PC-9 (cell line): ENCODE results near the gene SLAMF6. TPM values are rescaled to one million over a fixed set of nuclear protein-coding genes. Genes with fewer than 3 reads are reported as not detected.

Source experiments
- BruUV-seq: library from RNA; stranded (reverse); fragments of 400-500 nt; replicated peaks from 2 replicates; lab custom pipeline; 2021; lab: Mats Ljungman, UMichigan
- CTCF ChIA-PET: fragments of 300-600 bp; sonication (Branson Sonifier 250); formaldehyde crosslinking; loops from one replicate; lab custom pipeline; 2022; ENCODE audit warnings: antibody characterized with exemption; lab: Charles Lee
- POLR2A ChIA-PET: fragments of 300-600 bp; sonication (Branson Sonifier 250); formaldehyde crosslinking; loops from one replicate; lab custom pipeline; 2022; ENCODE audit warnings: antibody characterized with exemption; ENCODE audit not compliant: unreplicated experiment; lab: Charles Lee
- DNase-seq, 2 experiments: peaks; one replicate each; pipeline versions ENCODE4 v3.0.0 to v3.0.0-alpha.2; 2015 to 2022; ENCODE audit warnings: mixed read lengths in 1 of 2
- H2AFZ ChIP-seq: fragments of 200-600 bp; sonication (generic); 2 replicates; pipeline ENCODE4 v1.8.1; 2017; ENCODE audit warnings: antibody characterized with exemption
- H3F3A ChIP-seq: fragments of 200-600 bp; sonication (generic); 2 replicates; pipeline ENCODE4 v1.8.1; 2017; ENCODE audit warnings: antibody characterized with exemption, mild to moderate bottlenecking, low read depth; ENCODE audit not compliant: insufficient read depth
- H3K27ac ChIP-seq: fragments of 200-600 bp; sonication (generic); 2 replicates; pipeline ENCODE4 v1.6.1; 2016; ENCODE audit warnings: mixed run types
- H3K27me3 ChIP-seq: fragments of 200-600 bp; sonication (generic); 2 replicates; pipeline ENCODE4 v1.6.1; 2016; ENCODE audit warnings: low read depth, mixed run types; ENCODE audit not compliant: insufficient read depth
- H3K36me3 ChIP-seq: fragments of 200-600 bp; sonication (generic); 2 replicates; pipeline ENCODE4 v1.6.1; 2016; ENCODE audit warnings: low read depth, mixed run types
- H3K4me1 ChIP-seq: fragments of 200-600 bp; sonication (generic); replicated peaks from 2 replicates; pipeline ENCODE4 v1.6.1; 2016; ENCODE audit warnings: mixed run types; ENCODE audit not compliant: insufficient read depth
- H3K4me2 ChIP-seq: fragments of 200-600 bp; sonication (generic); 2 replicates; pipeline ENCODE4 v1.6.1; 2017; ENCODE audit warnings: mixed run types
- H3K4me3 ChIP-seq: fragments of 200-600 bp; sonication (generic); 2 replicates; pipeline ENCODE4 v1.6.1; 2016; ENCODE audit warnings: mixed run types
- H3K79me2 ChIP-seq: fragments of 200-600 bp; sonication (generic); 2 replicates; pipeline ENCODE4 v1.6.1; 2017; ENCODE audit warnings: low read depth, mixed run types
- H3K9me2 ChIP-seq: fragments of 200-600 bp; sonication (generic); 2 replicates; pipeline ENCODE4 v1.8.1; 2017; ENCODE audit warnings: mild to moderate bottlenecking; ENCODE audit not compliant: insufficient read depth
- H3K9me3 ChIP-seq: fragments of 200-600 bp; sonication (generic); 2 replicates; pipeline ENCODE4 v1.8.1; 2016; ENCODE audit warnings: low read depth; ENCODE audit not compliant: insufficient read depth
- H4K20me1 ChIP-seq: fragments of 200-600 bp; sonication (generic); 2 replicates; pipeline ENCODE4 v1.8.1; 2017; ENCODE audit not compliant: insufficient read depth
- CTCF ChIP-seq: fragments of 200-600 bp; sonication (generic); conservative IDR thresholded peaks from 2 replicates; pipeline ENCODE4 v1.6.1; 2017; ENCODE audit warnings: mixed run types, antibody characterized with exemption, mild to moderate bottlenecking, moderate library complexity
- EZH2 ChIP-seq: fragments of 200-600 bp; sonication (generic); IDR thresholded peaks from 2 replicates; pipeline ENCODE4 v1.8.0; 2017; ENCODE audit warnings: antibody characterized with exemption, low read depth
- intact Hi-C: fragments of 100-400 bp; cut with micrococcal nuclease; formaldehyde crosslinking; loops from one replicate; pipeline ENCODE4 v1.10.0; 2022; ENCODE audit not compliant: unreplicated experiment
- total RNA-seq: library from RNA; stranded (reverse); gene quantifications from 2 replicates; pipeline ENCODE4 v1.2.3, GENCODE V29; 2021

The SLAMF6 gene
- total RNA-seq, 1 experiment from 2014 or later = not detected

- POLR2A ChIA-PET = no interaction called here
- TF ChIP-seq CTCF (no peak), EZH2 (no peak)
- Histone ChIP-seq H3K4me2 (no peak overlapping the region), H3K9me3 (no peaks in the 10 kb centered on the region), H3K9me2 (no peaks in the 10 kb centered on the region), H2AFZ (no peak overlapping the region), H4K20me1 (no peaks in the 10 kb centered on the region), H3K27ac (no peak overlapping the region), H3F3A (no peaks in the 10 kb centered on the region), H3K27me3 (peaks cover 17% of the 10 kb centered on the region), H3K36me3 (no peaks in the 10 kb centered on the region), H3K79me2 (no peaks in the 10 kb centered on the region), H3K4me1 (no peaks in the 10 kb centered on the region), H3K4me3 (no peak overlapping the region)
- no peak for DNase-seq
- BruUV-seq = no TSS peak
- CTCF ChIA-PET = no interaction called here
- intact Hi-C loops = no loop called here
Observed at GRCh38 chr1:160550572-160551034, 27.5 kb upstream of the SLAMF6 start.

- TF ChIP-seq EZH2 = no peak
- no peak for TF ChIP-seq CTCF
- CTCF ChIA-PET = no interaction called here
- no peaks in the 10 kb centered on the region for H3K4me1 ChIP-seq
- no peak overlapping the region for H3K4me2 ChIP-seq
- no peak overlapping the region for H3K4me3 ChIP-seq
- H3K9me2 ChIP-seq = no peaks in the 10 kb centered on the region
- peaks cover 11% of the 10 kb centered on the region for H3K27me3 ChIP-seq
- no peak overlapping the region for H3K27ac ChIP-seq
- POLR2A ChIA-PET = no interaction called here
- no peak overlapping the region for H2AFZ ChIP-seq
- no peaks in the 10 kb centered on the region for H4K20me1 ChIP-seq
- no peaks in the 10 kb centered on the region for H3K9me3 ChIP-seq
- no peaks in the 10 kb centered on the region for H3F3A ChIP-seq
- no TSS peak for BruUV-seq
- H3K79me2 ChIP-seq = no peaks in the 10 kb centered on the region
- intact Hi-C loops = no loop called here
- no peak for DNase-seq
- H3K36me3 ChIP-seq = no peaks in the 10 kb centered on the region
Observed at GRCh38 chr1:160549665-160550006, 26.6 kb upstream of the SLAMF6 start.

GRCh38 chr1:160548960-160549664 lies 26.1 kb upstream of the SLAMF6 start:
- POLR2A ChIA-PET = no interaction called here
- peaks cover 7% of the 10 kb centered on the region for H3K27me3 ChIP-seq
- no peaks in the 10 kb centered on the region for H3K9me3 ChIP-seq
- H3F3A ChIP-seq = no peaks in the 10 kb centered on the region
- H3K27ac ChIP-seq = no peak overlapping the region
- H3K4me3 ChIP-seq = no peak overlapping the region
- no TSS peak for BruUV-seq
- CTCF ChIA-PET = no interaction called here
- H3K36me3 ChIP-seq = no peaks in the 10 kb centered on the region
- intact Hi-C loops = no loop called here
- H3K79me2 ChIP-seq = no peaks in the 10 kb centered on the region
- no peak overlapping the region for H2AFZ ChIP-seq
- H4K20me1 ChIP-seq = no peaks in the 10 kb centered on the region
- H3K4me2 ChIP-seq = no peak overlapping the region
- TF ChIP-seq EZH2 (no peak), CTCF (no peak)
- no peak for DNase-seq
- H3K9me2 ChIP-seq = no peaks in the 10 kb centered on the region
- no peaks in the 10 kb centered on the region for H3K4me1 ChIP-seq
